SKM-1 (cell line): ENCODE data around the gene SYNPO2L.
"Not testable (repeated sequence)": the region's sequence is repeated elsewhere in the genome, so short reads cannot be mapped to it uniquely, and the experiment has no call there.

ENCODE experiments used
- DNase-seq: peaks from one replicate; lab custom pipeline; 2025; ENCODE audit not compliant: unreplicated experiment; lab: John Stamatoyannopoulos, UW

SYNPO2L gene, protein sequence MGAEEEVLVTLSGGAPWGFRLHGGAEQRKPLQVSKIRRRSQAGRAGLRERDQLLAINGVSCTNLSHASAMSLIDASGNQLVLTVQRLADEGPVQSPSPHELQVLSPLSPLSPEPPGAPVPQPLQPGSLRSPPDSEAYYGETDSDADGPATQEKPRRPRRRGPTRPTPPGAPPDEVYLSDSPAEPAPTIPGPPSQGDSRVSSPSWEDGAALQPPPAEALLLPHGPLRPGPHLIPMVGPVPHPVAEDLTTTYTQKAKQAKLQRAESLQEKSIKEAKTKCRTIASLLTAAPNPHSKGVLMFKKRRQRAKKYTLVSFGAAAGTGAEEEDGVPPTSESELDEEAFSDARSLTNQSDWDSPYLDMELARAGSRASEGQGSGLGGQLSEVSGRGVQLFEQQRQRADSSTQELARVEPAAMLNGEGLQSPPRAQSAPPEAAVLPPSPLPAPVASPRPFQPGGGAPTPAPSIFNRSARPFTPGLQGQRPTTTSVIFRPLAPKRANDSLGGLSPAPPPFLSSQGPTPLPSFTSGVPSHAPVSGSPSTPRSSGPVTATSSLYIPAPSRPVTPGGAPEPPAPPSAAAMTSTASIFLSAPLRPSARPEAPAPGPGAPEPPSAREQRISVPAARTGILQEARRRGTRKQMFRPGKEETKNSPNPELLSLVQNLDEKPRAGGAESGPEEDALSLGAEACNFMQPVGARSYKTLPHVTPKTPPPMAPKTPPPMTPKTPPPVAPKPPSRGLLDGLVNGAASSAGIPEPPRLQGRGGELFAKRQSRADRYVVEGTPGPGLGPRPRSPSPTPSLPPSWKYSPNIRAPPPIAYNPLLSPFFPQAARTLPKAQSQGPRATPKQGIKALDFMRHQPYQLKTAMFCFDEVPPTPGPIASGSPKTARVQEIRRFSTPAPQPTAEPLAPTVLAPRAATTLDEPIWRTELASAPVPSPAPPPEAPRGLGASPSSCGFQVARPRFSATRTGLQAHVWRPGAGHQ

DNA sequence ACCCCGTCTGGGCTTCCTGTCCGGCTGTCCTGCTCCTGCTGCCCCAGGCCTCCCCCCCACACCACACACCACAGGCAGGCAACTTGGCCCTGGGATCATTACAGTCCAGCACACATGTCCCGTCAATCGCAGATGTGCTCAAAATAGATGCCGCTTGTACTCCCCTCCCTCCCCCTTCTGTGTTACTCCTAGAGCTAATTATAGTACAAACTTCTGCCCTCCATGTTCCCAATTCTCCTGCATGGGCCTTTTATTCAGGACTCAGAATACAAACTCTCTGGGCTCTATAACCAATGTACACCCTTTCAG, at the start of gene SYNPO2L:
Gene SYNPO2L, minus strand, starts transcription at position 40 of the 309 bp plus-strand sequence. CDS start 107 bp downstream, outside the sequence.
- no peak for DNase-seq

- not testable (repeated sequence) for DNase-seq
These were observed 48.1 kb upstream of the SYNPO2L start for GRCh38 chr10:73703924-73704323.

- DNase-seq, result not testable (repeated sequence)
These were observed 43.0 kb upstream of the SYNPO2L start for GRCh38 chr10:73698819-73699218.

GRCh38 chr10:73697675-73698159, 41.9 kb upstream of the SYNPO2L start, which contains the start of gene AGAP5:
TSS of gene AGAP5 (minus strand) at chr10:73698109. CDS start at chr10:73697755, 354 bp downstream.
- not testable (repeated sequence) for DNase-seq

DNA sequence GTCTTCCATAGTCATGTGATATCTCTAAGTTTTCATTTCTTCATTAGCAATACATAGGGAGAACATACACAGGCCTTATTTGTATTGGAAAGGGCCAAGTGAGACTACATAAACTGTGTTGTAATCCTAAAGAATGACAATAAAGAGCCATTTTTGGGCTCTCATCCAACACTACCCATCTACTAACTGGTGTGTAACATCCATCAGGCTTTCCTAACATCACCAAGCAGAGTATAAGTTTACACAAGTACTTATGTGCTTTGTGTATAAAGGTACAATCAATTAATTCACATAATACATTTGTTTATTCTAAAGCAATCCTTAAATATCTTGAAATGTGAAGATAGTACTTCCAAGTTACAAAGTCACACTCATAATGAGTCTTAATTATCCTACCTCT, 39.5 kb upstream of the SYNPO2L start:
- not testable (repeated sequence) for DNase-seq

GRCh38 chr10:73690755-73691154, 34.9 kb upstream of the SYNPO2L start:
- DNase-seq, result not testable (repeated sequence)

DNA sequence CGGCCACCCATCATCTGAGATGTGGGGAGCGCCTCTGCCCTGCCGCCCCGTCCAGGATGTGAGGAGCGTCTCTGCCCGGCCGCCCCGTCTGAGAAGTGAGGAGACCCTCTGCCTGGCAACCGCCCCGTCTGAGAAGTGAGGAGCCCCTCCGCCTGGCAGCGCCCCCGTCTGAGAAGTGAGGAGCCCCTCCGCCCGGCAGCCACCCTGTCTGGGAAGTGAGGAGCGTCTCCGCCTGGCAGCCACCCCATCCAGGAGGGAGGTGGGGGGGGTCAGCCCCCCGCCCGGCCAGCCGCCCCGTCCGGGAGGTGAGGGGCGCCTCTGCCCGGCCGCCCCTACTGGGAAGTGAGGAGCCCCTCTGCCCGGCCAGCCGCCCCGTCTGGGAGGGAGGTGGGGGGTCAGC, 33.8 kb upstream of the SYNPO2L start:
- not testable (repeated sequence) for DNase-seq

GRCh38 chr10:73687641-73688040, 31.8 kb upstream of the SYNPO2L start:
- not testable (repeated sequence) for DNase-seq

DNA sequence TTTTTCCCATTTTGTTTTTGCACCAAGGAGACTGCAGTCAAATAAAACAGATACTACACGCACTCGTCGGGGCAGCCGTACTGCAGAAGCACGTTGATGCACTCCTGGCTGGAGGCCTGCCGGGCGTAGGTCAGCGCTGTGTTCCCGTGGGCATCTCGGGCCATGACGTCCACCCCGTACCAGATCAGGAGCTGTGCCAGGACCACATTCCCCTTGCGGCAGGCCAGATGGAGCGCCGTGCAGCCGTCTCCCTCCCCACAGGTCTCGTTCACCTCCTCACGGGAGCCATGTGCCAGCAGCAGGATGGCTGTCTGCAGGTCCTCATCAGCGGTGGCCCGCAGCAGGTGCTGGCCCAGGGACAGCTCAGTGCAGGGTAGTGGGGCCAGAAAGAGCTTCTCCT, 18.7 kb upstream of the SYNPO2L start:
- not testable (repeated sequence) for DNase-seq

DNA sequence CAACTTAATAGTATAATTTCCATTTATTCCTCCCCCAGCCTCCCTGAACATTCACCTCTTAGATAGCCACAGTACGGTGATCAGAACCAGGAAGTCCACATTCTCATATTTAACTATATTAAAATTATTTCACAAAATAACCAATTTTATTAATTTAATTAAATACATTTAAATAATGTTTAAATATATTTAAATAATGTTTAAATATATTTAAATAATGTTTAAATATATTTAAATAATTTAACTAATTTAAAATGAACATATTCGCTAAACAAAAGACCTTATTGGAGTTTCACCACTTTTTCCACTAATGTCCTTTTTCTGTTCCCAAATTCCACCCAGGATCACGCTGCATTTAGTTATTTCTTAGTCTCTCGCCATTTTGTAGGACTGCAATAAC, 12.5 kb upstream of the SYNPO2L start:
- not testable (repeated sequence) for DNase-seq

DNA sequence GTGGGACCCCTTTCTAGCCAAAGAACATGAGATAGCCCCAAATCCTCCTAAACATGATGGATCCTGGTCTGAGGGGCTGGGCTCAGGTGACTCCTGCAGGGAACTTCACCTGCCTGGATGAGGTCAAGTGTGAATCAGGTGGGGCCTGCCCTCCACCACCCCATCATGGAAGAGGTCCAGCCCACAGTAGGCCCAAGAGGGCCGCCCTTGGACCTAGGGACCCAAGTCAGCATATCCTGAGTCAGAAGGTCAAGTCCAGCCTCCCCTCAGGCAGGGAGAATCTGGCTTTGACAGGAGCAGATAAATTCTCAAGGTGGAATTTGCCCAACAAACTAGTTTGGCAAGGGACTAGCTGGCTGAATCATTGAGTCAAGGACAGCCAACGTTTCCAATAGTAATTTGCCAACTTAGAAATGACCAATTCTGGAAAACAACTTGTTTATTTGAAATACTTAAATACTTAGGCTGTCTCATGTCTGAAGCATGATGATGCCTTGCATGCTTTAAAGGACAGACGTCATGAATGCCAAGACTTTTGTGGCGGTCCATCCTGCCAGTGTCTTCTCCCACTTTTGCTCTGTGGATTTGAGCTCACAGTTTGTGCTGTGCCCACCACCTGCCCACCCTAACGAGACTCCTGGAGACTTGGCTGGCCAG, 10.5 kb upstream of the SYNPO2L start:
- DNase-seq, result not testable (repeated sequence)

DNA sequence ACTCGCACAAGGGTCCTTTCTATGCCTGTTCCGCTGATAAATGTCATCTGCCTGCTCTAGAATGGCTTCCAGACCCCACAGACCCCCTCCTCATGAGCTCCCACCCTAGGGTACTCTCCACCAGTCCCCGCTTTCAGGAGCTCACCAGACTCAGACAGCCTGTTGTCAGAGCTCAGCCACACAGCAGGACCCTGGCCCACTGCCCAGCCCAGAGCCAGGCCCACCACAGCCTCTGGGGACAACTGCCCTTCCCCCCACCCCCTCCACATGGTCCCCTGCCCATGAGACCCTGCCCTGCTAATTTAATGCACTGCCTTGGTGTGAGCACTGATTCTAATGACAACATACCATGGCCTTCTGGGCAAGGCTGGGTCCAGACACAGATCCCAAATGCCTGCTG, 9.8 kb upstream of the SYNPO2L start:
- DNase-seq, result not testable (repeated sequence)

- DNase-seq, result not testable (repeated sequence)
These were observed 8.6 kb upstream of the SYNPO2L start for GRCh38 chr10:73664156-73665040.

GRCh38 chr10:73663621-73664020, 7.8 kb upstream of the SYNPO2L start:
- DNase-seq, result not testable (repeated sequence)

GRCh38 chr10:73662705-73663104, 6.9 kb upstream of the SYNPO2L start:
- DNase-seq, result not testable (repeated sequence)

- no peak for DNase-seq
These were observed 406 bp downstream of the SYNPO2L start for GRCh38 chr10:73655257-73655989.

- no peak for DNase-seq
These were observed 2.1 kb downstream of the SYNPO2L start for GRCh38 chr10:73653701-73654100.

DNA sequence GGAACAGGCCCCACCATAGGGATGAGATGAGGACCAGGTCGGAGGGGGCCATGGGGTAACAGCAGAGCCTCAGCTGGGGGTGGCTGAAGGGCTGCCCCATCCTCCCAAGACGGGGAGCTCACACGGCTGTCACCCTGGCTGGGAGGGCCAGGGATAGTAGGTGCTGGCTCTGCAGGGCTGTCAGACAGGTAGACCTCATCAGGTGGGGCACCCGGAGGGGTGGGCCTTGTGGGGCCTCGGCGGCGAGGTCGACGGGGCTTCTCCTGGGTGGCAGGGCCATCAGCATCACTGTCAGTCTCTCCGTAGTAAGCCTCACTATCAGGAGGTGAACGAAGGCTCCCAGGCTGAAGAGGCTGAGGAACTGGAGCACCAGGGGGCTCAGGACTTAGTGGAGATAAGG, 2.6 kb downstream of the SYNPO2L start:
- no peak for DNase-seq
